GM23338 (cell line): Measurements from ENCODE around the gene IFI44L. TPM values are rescaled to one million over a fixed set of nuclear protein-coding genes. Genes with fewer than 3 reads are reported as not detected.

Source experiments
- ATAC-seq: fragments of 200-7000 bp; cut with Tn5 transposase; 3 replicates; pipeline ENCODE4 v1.9.1; 2020
- DNase-seq: peaks from one replicate; pipeline ENCODE4 v3.0.0-alpha.2; 2015; ENCODE audit warnings: low spot score
- H2AFZ ChIP-seq: fragments of 200-600 bp; sonication (generic); 2 replicates; pipeline ENCODE4 v1.8.0; 2016; ENCODE audit warnings: antibody characterized with exemption, mild to moderate bottlenecking, moderate library complexity
- H3F3A ChIP-seq: fragments of 200-600 bp; sonication (generic); replicated peaks from 2 replicates; pipeline ENCODE4 v1.8.0; 2017; ENCODE audit warnings: antibody characterized with exemption, mixed run types, low read depth
- H3K27ac ChIP-seq: fragments of 200-600 bp; sonication (generic); 2 replicates; pipeline ENCODE4 v1.6.1; 2016; ENCODE audit warnings: low read depth
- H3K27me3 ChIP-seq: fragments of 200-600 bp; sonication (generic); 2 replicates; pipeline ENCODE4 v1.8.0; 2016; ENCODE audit warnings: mild to moderate bottlenecking, mixed run types, moderate library complexity; ENCODE audit not compliant: insufficient read depth
- H3K36me3 ChIP-seq: fragments of 200-600 bp; sonication (generic); 2 replicates; pipeline ENCODE4 v1.8.0; 2016; ENCODE audit warnings: mild to moderate bottlenecking; ENCODE audit not compliant: insufficient read depth
- H3K4me1 ChIP-seq: fragments of 200-600 bp; sonication (generic); 2 replicates; pipeline ENCODE4 v1.8.0; 2016; ENCODE audit warnings: mild to moderate bottlenecking, moderate library complexity; ENCODE audit not compliant: insufficient read depth
- H3K4me2 ChIP-seq: fragments of 200-600 bp; sonication (generic); 2 replicates; pipeline ENCODE4 v1.7.1; 2017; ENCODE audit warnings: mixed run types
- H3K4me3 ChIP-seq: fragments of 200-600 bp; sonication (generic); 2 replicates; pipeline ENCODE4 v1.6.1; 2016; ENCODE audit warnings: mixed run types
- H3K79me2 ChIP-seq: fragments of 200-600 bp; sonication (generic); replicated peaks from 2 replicates; pipeline ENCODE4 v1.8.0; 2017; ENCODE audit warnings: mild to moderate bottlenecking; ENCODE audit not compliant: insufficient read depth
- H3K9me2 ChIP-seq: fragments of 200-600 bp; sonication (generic); 2 replicates; pipeline ENCODE4 v1.8.0; 2017; ENCODE audit not compliant: insufficient read depth
- H4K20me1 ChIP-seq: fragments of 200-600 bp; sonication (generic); replicated peaks from 2 replicates; pipeline ENCODE4 v1.8.0; 2017; ENCODE audit warnings: mild to moderate bottlenecking; ENCODE audit not compliant: insufficient read depth
- H3K27ac Mint-ChIP-seq: 2 replicates; pipeline ENCODE4 v1.8.0; 2020; ENCODE audit warnings: inconsistent platforms, mild to moderate bottlenecking, moderate library complexity, mixed read lengths
- H3K27me3 Mint-ChIP-seq: 3 replicates; pipeline ENCODE4 v1.8.0; 2022; ENCODE audit warnings: low read depth, mild to moderate bottlenecking, moderate library complexity, mixed read lengths, inconsistent platforms; ENCODE audit not compliant: insufficient read depth, poor library complexity
- H3K36me3 Mint-ChIP-seq: 3 replicates; pipeline ENCODE4 v1.8.0; 2021; ENCODE audit warnings: low read depth, mild to moderate bottlenecking, inconsistent platforms, moderate library complexity, mixed read lengths
- H3K4me1 Mint-ChIP-seq: 3 replicates; pipeline ENCODE4 v1.8.0; 2020; ENCODE audit warnings: mild to moderate bottlenecking, inconsistent platforms, mixed read lengths
- H3K4me3 Mint-ChIP-seq: 3 replicates; pipeline ENCODE4 v1.8.0; 2021; ENCODE audit warnings: moderate library complexity, mild to moderate bottlenecking, inconsistent platforms, mixed read lengths
- H3K9me3 Mint-ChIP-seq: 3 replicates; pipeline ENCODE4 v1.8.0; 2020; ENCODE audit warnings: moderate library complexity, mild to moderate bottlenecking, inconsistent platforms, mixed read lengths
- CREB1 ChIP-seq: fragments of 250-450 bp; sonication (Bioruptor Pico); IDR thresholded peaks from 2 replicates; pipeline ENCODE4 v1.5.0; 2020; ENCODE audit warnings: low read depth, mild to moderate bottlenecking, moderate library complexity
- EZH2 ChIP-seq: fragments of 200-600 bp; sonication (generic); IDR thresholded peaks from one replicate; pipeline ENCODE4 v1.8.0; 2017; ENCODE audit warnings: antibody characterized with exemption, mild to moderate bottlenecking, low read depth; ENCODE audit not compliant: unreplicated experiment
- EZH2phosphoT487 ChIP-seq: fragments of 200-600 bp; sonication (generic); IDR thresholded peaks from one replicate; pipeline ENCODE4 v1.8.1; 2018; ENCODE audit warnings: antibody characterized with exemption; ENCODE audit not compliant: unreplicated experiment
- JUNB ChIP-seq: IDR thresholded peaks from one replicate; pipeline ENCODE4 v1.6.1; 2016; ENCODE audit warnings: antibody characterized with exemption; ENCODE audit not compliant: unreplicated experiment
- NANOG ChIP-seq: IDR thresholded peaks from 2 replicates; pipeline ENCODE4 v1.6.1; 2016; ENCODE audit warnings: antibody characterized with exemption, borderline replicate concordance
- POLR2AphosphoS5 ChIP-seq: IDR thresholded peaks from 2 replicates; pipeline ENCODE4 v1.6.1; 2016; ENCODE audit warnings: antibody characterized with exemption, low read depth
- REST ChIP-seq: IDR thresholded peaks from one replicate; pipeline ENCODE4 v1.6.1; 2018; ENCODE audit warnings: antibody characterized with exemption; ENCODE audit not compliant: unreplicated experiment
- STAT1 ChIP-seq: IDR thresholded peaks from one replicate; pipeline ENCODE4 v1.6.1; 2016; ENCODE audit warnings: antibody characterized with exemption; ENCODE audit not compliant: unreplicated experiment
- ZNF114 ChIP-seq: fragments of 250-450 bp; sonication (Bioruptor Pico); IDR thresholded peaks from 2 replicates; pipeline ENCODE4 v1.5.0; 2020; ENCODE audit warnings: mild to moderate bottlenecking, moderate library complexity
- ZNF331 ChIP-seq: fragments of 250-450 bp; sonication (Bioruptor Pico); IDR thresholded peaks from 2 replicates; pipeline ENCODE4 v1.5.0; 2020; ENCODE audit warnings: low read depth, mild to moderate bottlenecking, moderate library complexity
- polyA plus RNA-seq: library from polyadenylated mRNA; unstranded; fragments of >200 nt; fragmentation: Nextera tagmentation; extraction: Ambion mirVana; gene quantifications from 2 replicates; pipeline ENCODE4 v1.2.1, GENCODE V29; 2016
- total RNA-seq: library from RNA; depleted of rRNA; stranded (reverse); fragments of >200 nt; shearing (Covaris generic); gene quantifications from 2 replicates; pipeline ENCODE4 v1.2.3, GENCODE V29; 2014
- TF ChIP-seq, protein P1 (sequence below): fragments of 250-450 bp; sonication (Bioruptor Pico); IDR thresholded peaks from 2 replicates; pipeline ENCODE4 v1.5.0; 2020; ENCODE audit warnings: mild to moderate bottlenecking, moderate library complexity
- TF ChIP-seq, protein P2 (sequence below), 2 experiments: fragments of 200-600 bp in 1 of 2; sonication (generic) in 1 of 2; conservative IDR thresholded peaks; 2 replicates each; pipeline versions ENCODE4 v1.5.1 to v1.6.1; 2016 to 2017; ENCODE audit warnings: antibody characterized with exemption in 2 of 2, low read depth in 2 of 2, mild to moderate bottlenecking in 2 of 2, moderate library complexity in 1 of 2
- TF ChIP-seq, protein P3 (sequence below): IDR thresholded peaks from 2 replicates; pipeline ENCODE4 v1.6.1; 2016; ENCODE audit warnings: antibody characterized with exemption

IFI44L gene
- total and polyA plus RNA-seq, 2 experiments from 2014 or later, result not detected

GRCh38 chr1:78633209-78633608, 13.0 kb downstream of the IFI44L start:
- Mint-ChIP-seq H3K27ac (no peak overlapping the region), H3K4me3 (no peak overlapping the region), H3K27me3 (no peaks in the 10 kb centered on the region), H3K9me3 (no peaks in the 10 kb centered on the region), H3K4me1 (no peaks in the 10 kb centered on the region), H3K36me3 (no peaks in the 10 kb centered on the region)
- Histone ChIP-seq H3K36me3 (no peaks in the 10 kb centered on the region), H3K4me2 (no peak overlapping the region), H3K4me1 (no peaks in the 10 kb centered on the region), H4K20me1 (no peaks in the 10 kb centered on the region), H3K4me3 (no peak overlapping the region), H3F3A (no peaks in the 10 kb centered on the region), H3K27me3 (no peaks in the 10 kb centered on the region), H3K27ac (no peak overlapping the region), H3K9me2 (no peaks in the 10 kb centered on the region), H2AFZ (no peak overlapping the region), H3K79me2 (no peaks in the 10 kb centered on the region)
- no peak for TF ChIP-seq REST
- TF ChIP-seq ZNF331 (CRISPR knock-in tag), result no peak
- TF ChIP-seq STAT1, result no peak
- TF ChIP-seq NANOG, result no peak
- no peak for TF ChIP-seq EZH2
- TF ChIP-seq, protein P1, sequence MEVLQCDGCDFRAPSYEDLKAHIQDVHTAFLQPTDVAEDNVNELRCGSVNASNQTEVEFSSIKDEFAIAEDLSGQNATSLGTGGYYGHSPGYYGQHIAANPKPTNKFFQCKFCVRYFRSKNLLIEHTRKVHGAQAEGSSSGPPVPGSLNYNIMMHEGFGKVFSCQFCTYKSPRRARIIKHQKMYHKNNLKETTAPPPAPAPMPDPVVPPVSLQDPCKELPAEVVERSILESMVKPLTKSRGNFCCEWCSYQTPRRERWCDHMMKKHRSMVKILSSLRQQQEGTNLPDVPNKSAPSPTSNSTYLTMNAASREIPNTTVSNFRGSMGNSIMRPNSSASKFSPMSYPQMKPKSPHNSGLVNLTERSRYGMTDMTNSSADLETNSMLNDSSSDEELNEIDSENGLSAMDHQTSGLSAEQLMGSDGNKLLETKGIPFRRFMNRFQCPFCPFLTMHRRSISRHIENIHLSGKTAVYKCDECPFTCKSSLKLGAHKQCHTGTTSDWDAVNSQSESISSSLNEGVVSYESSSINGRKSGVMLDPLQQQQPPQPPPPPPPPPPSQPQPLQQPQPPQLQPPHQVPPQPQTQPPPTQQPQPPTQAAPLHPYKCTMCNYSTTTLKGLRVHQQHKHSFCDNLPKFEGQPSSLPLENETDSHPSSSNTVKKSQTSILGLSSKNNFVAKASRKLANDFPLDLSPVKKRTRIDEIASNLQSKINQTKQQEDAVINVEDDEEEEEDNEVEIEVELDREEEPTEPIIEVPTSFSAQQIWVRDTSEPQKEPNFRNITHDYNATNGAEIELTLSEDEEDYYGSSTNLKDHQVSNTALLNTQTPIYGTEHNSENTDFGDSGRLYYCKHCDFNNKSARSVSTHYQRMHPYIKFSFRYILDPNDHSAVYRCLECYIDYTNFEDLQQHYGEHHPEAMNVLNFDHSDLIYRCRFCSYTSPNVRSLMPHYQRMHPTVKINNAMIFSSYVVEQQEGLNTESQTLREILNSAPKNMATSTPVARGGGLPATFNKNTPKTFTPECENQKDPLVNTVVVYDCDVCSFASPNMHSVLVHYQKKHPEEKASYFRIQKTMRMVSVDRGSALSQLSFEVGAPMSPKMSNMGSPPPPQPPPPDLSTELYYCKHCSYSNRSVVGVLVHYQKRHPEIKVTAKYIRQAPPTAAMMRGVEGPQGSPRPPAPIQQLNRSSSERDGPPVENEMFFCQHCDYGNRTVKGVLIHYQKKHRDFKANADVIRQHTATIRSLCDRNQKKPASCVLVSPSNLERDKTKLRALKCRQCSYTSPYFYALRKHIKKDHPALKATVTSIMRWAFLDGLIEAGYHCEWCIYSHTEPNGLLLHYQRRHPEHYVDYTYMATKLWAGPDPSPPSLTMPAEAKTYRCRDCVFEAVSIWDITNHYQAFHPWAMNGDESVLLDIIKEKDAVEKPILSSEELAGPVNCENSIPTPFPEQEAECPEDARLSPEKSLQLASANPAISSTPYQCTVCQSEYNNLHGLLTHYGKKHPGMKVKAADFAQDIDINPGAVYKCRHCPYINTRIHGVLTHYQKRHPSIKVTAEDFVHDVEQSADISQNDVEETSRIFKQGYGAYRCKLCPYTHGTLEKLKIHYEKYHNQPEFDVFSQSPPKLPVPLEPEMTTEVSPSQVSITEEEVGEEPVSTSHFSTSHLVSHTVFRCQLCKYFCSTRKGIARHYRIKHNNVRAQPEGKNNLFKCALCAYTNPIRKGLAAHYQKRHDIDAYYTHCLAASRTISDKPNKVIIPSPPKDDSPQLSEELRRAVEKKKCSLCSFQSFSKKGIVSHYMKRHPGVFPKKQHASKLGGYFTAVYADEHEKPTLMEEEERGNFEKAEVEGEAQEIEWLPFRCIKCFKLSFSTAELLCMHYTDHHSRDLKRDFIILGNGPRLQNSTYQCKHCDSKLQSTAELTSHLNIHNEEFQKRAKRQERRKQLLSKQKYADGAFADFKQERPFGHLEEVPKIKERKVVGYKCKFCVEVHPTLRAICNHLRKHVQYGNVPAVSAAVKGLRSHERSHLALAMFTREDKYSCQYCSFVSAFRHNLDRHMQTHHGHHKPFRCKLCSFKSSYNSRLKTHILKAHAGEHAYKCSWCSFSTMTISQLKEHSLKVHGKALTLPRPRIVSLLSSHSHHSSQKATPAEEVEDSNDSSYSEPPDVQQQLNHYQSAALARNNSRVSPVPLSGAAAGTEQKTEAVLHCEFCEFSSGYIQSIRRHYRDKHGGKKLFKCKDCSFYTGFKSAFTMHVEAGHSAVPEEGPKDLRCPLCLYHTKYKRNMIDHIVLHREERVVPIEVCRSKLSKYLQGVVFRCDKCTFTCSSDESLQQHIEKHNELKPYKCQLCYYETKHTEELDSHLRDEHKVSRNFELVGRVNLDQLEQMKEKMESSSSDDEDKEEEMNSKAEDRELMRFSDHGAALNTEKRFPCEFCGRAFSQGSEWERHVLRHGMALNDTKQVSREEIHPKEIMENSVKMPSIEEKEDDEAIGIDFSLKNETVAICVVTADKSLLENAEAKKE, result no peak
- TF ChIP-seq, protein P2, sequence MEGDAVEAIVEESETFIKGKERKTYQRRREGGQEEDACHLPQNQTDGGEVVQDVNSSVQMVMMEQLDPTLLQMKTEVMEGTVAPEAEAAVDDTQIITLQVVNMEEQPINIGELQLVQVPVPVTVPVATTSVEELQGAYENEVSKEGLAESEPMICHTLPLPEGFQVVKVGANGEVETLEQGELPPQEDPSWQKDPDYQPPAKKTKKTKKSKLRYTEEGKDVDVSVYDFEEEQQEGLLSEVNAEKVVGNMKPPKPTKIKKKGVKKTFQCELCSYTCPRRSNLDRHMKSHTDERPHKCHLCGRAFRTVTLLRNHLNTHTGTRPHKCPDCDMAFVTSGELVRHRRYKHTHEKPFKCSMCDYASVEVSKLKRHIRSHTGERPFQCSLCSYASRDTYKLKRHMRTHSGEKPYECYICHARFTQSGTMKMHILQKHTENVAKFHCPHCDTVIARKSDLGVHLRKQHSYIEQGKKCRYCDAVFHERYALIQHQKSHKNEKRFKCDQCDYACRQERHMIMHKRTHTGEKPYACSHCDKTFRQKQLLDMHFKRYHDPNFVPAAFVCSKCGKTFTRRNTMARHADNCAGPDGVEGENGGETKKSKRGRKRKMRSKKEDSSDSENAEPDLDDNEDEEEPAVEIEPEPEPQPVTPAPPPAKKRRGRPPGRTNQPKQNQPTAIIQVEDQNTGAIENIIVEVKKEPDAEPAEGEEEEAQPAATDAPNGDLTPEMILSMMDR (conservative IDR thresholded peaks at IDR 0.05; ENCODE audit: low read depth in 2 of 2), result no peak
- no peak for TF ChIP-seq POLR2AphosphoS5
- TF ChIP-seq EZH2phosphoT487, result no peak
- TF ChIP-seq, protein P3, sequence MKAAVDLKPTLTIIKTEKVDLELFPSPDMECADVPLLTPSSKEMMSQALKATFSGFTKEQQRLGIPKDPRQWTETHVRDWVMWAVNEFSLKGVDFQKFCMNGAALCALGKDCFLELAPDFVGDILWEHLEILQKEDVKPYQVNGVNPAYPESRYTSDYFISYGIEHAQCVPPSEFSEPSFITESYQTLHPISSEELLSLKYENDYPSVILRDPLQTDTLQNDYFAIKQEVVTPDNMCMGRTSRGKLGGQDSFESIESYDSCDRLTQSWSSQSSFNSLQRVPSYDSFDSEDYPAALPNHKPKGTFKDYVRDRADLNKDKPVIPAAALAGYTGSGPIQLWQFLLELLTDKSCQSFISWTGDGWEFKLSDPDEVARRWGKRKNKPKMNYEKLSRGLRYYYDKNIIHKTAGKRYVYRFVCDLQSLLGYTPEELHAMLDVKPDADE, result no peak
- TF ChIP-seq CREB1 (CRISPR knock-in tag), result no peak
- TF ChIP-seq ZNF114 (CRISPR knock-in tag), result no peak
- no peak for TF ChIP-seq JUNB
- ATAC-seq (no peak), DNase-seq (no peak)
